AG09309 (cell line): ENCODE measurements around the gene PPAT.
"Not testable (repeated sequence)": the region's sequence is repeated elsewhere in the genome, so short reads cannot be mapped to it uniquely, and the experiment has no call there.

ENCODE experiments used
- DNase-seq: peaks from one replicate; pipeline ENCODE4 v3.0.0-alpha.2; 2010; ENCODE audit warnings: low read depth
- H3K4me3 ChIP-seq: 2 replicates; pipeline ENCODE4 v1.5.1; 2011; ENCODE audit warnings: mild to moderate bottlenecking, low read depth, low read length, moderate library complexity; ENCODE audit not compliant: control insufficient read depth
- TF ChIP-seq, protein P1 (sequence below): IDR thresholded peaks from 2 replicates; pipeline ENCODE4 v1.5.1; 2011; ENCODE audit warnings: mild to moderate bottlenecking, low read depth, low read length, inconsistent platforms; ENCODE audit not compliant: insufficient read depth, control insufficient read depth; ENCODE audit errors: missing control alignments

Gene PPAT

DNA sequence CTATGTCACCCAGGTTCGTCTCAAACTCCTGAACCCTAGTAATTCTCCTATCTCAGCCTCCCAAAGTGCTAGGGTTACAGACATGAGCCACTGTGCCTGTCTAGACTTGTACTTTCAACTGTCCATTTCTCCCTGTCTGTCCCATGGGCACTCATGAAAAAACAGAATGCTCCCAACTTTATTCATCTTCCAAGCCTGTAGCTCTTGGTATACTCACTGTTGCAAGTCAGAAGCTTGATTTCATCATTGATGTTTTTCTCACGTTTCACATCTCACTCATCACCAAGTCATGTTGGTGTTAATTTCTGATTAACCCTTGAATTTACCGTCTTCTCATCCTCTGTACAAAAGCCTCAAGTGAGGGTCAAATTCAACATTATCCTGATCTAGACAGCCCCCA, 24.7 kb upstream of the PPAT start:
- no peak for DNase-seq
- no peak overlapping the region for H3K4me3 ChIP-seq
- TF ChIP-seq, protein P1, sequence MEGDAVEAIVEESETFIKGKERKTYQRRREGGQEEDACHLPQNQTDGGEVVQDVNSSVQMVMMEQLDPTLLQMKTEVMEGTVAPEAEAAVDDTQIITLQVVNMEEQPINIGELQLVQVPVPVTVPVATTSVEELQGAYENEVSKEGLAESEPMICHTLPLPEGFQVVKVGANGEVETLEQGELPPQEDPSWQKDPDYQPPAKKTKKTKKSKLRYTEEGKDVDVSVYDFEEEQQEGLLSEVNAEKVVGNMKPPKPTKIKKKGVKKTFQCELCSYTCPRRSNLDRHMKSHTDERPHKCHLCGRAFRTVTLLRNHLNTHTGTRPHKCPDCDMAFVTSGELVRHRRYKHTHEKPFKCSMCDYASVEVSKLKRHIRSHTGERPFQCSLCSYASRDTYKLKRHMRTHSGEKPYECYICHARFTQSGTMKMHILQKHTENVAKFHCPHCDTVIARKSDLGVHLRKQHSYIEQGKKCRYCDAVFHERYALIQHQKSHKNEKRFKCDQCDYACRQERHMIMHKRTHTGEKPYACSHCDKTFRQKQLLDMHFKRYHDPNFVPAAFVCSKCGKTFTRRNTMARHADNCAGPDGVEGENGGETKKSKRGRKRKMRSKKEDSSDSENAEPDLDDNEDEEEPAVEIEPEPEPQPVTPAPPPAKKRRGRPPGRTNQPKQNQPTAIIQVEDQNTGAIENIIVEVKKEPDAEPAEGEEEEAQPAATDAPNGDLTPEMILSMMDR = no peak

DNA sequence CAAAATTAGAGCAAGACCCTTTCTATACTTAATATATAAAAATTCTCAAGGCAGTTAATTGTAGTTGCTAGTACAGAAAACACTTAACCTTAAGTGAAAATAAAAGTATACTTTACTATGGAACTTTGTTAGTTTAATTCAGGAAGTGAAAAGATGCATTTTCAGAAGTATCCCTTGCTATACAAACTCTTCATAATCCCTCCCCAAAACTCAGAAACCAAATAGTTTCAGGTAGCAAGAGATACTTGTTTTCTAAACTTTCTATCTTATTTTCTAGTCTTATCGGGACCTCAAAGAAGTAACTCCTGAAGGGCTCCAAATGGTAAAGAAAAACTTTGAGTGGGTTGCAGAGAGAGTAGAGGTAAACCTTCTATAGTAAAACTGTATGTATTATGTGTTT, 14.9 kb upstream of the PPAT start:
- no peak overlapping the region for H3K4me3 ChIP-seq

DNA sequence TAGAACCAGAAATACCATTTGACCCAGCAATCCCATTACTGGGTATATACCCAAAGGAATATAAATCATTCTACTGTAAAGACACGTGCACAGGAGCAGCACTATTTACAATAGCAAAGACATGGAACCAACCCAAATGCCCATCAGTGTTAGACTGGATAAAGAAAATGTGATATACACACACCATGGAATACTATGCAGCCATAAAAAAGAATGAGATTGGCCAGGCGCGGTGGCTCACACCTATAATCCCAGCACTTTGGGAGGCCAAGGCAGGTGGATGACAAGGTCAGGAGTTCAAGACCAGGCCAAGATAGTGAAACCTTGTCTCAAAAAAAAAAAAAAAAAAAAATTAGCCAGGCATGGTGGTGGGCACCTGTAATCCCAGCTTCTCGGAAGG, 14.1 kb upstream of the PPAT start:
- not testable (repeated sequence) for DNase-seq

More for the DNA sequence above, 14.9 kb upstream of the PPAT start:
- no peak for DNase-seq
- TF ChIP-seq, protein P1 = no peak

DNA sequence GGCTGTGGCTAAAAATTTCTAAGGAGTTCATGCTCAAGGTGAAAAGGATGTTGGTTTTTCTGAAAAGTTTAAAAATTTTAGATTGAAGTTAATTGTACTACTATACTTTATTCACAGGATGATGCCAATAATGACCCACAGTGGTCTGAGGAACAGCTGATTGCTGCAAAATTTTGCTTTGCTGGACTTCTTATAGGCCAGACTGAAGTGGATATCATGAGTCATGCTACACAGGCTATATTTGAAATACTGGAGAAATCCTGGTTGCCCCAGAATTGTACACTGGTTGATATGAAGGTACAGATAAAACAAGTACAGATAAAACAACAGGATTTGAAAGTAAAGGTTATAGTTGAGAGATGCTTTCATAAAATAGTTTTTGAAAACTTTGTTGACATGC, 12.9 kb upstream of the PPAT start:
- no peak for DNase-seq
- TF ChIP-seq, protein P1 = no peak
- no peak overlapping the region for H3K4me3 ChIP-seq

More for the DNA sequence above, 14.1 kb upstream of the PPAT start:
- not testable (repeated sequence) for H3K4me3 ChIP-seq

DNA sequence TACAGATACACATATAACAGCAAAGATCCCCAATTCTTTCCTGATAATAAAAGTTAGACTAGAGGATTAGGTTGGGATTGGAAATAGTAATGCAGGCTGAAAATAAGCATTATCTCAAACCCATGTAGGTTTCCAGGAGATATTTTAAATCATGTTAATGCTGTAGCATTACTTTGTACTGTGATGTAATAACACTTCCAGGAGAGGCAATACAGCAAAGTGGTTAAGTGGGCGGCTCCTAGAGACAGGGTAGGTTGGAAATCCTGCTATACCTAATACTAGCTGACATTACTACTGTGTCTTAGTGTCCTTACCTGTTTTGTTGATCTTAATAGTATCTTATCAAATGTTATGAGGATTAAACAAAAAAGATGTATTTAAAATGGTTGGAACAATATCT, 10.3 kb upstream of the PPAT start:
- DNase-seq = no peak
- TF ChIP-seq, protein P1 = no peak
- no peak overlapping the region for H3K4me3 ChIP-seq

DNA sequence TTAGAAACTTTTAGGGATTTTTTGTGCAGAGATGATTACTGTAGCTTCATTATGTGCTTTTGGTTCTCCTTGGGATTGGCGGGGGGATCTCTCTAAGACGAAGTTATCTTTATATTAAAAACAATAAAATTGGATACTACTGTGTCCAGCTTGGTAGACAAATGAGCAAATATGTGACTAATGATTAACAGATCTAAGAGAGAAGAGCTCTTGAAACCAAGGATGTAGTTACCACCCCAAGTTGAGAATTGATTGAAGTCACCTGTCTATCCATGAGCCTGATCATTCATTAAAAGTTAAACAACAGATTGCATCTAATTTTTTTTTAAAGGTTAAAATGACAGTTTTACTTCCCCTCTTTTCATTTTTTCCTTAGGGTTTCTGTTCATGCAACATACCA, 9.3 kb upstream of the PPAT start:
- TF ChIP-seq, protein P1 = no peak
- H3K4me3 ChIP-seq = no peak overlapping the region
- no peak for DNase-seq

DNA sequence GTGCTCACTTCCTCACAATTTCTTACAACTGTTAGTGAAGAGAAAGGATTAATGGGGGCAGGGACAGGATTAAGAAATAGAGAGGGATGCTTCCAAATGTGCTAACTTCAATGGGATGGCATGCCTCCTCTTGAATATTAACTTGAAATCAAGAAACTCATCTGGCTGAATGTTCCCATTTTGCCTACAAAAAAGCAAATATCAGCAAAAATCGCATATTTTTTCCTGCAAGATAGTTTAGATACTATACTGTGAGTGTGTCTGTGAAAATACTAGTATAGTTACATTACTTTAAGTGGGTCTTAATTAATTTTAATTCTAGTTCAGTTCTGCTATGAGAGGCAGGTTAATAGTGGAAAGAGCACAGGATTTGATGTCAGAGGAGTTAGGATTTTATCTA, 5.6 kb upstream of the PPAT start:
- TF ChIP-seq, protein P1 = no peak
- no peak for DNase-seq
- no peak overlapping the region for H3K4me3 ChIP-seq
